Measurements from ENCODE around the gene CD207.

DNA sequence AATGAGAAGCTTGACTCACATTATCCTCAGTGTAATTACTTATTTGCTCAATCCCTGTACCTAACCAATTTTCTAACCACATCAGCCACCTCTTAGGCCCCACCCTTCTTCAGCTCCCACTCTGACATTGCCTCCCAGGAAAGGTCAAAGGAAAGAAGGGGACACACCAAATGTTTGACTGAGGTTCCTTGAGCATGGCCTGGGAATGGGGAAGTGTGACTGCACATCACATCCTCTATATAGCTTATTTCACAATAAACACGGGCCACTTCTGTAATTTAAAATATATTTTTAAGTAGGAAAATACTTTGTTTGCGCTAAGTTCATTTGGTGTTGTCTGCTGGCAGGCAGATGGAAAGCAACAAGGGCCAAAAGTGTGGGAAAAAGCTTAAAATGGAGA lies 42.2 kb downstream of the CD207 start:
- TF ChIP-seq CTCF (IDR thresholded peaks at IDR 0.05; ENCODE audit: low read depth, low read length) (no peak), POLR2A (IDR thresholded peaks at IDR 0.05; ENCODE audit: extremely low read depth, insufficient read length) (no peak)
